ENCODE measurements around the gene CZIB. TPM values are rescaled to one million over a fixed set of nuclear protein-coding genes. Genes with fewer than 3 reads are reported as not detected.

CZIB gene
- total RNA-seq, 4 donors from 2014 or later, result 78.9 to 81.9 (median 80.6) TPM

DNA sequence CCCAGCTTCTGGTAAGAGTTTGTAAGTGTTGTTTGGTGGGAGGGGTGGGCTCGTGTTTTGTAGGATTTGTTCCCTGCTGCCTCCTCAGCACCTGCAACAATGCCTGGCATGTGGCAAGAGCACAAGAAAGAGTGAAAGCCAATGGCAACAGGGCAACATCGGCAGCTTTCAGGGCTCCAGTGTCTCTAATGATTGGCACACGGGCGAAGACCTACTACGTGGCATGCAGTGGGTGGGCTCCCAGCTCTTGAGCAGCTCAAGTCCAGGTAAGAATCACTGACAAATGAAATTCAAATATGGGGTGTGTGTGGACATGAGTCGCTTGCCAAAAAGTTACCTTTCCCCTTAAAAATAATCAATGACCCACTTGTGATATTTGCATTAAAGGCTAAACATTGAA is 54.1 kb downstream of the CZIB start:
- no peak for DNase-seq
- intact Hi-C loops (cut with DNase I; ENCODE audit: low total_unique reads), result no loop called here
- no peaks in the 10 kb centered on the region for H3K4me1 ChIP-seq
- H3K27me3 ChIP-seq, result no peaks in the 10 kb centered on the region
- H3K36me3 ChIP-seq, result no peaks in the 10 kb centered on the region
- H3K9me3 ChIP-seq, result no peaks in the 10 kb centered on the region
- no peak overlapping the region for H3K4me3 ChIP-seq
- no peak overlapping the region for H3K27ac ChIP-seq
- TF ChIP-seq CTCF (IDR thresholded peaks at IDR 0.05), result no peak
- no peak for TF ChIP-seq POLR2A (IDR thresholded peaks at IDR 0.05)

DNA sequence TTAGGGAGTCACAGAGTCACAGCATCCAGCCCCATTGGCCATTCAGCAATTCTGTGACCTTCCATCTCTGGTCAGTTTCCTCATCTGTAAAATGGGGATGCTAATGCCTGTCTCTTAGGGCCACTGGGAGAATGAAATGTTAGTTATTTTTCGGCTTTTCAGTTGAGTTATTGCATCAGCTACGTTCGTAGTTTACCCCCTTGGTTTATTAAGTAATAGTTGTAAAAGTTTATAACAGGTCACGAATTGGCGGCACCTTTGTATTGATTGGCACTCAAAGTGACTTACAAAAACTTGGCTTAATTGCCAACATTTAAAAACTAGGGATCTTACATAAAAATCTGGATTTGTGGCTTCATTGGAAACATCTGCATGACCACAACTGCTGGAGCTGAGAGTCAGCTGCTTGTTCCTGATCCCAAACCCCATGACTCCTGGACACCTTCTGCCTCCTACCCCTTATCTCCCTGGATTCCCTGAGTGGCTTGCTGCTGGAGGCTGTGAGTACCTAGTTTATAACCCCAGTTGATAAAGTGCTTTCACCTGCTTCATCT is 54.9 kb downstream of the CZIB start:
- Histone ChIP-seq H3K36me3 (no peaks in the 10 kb centered on the region), H3K9me3 (no peaks in the 10 kb centered on the region), H3K4me1 (no peaks in the 10 kb centered on the region), H3K27me3 (no peaks in the 10 kb centered on the region), H3K4me3 (no peak overlapping the region), H3K27ac (no peak overlapping the region)
- intact Hi-C loops (cut with DNase I; ENCODE audit: low total_unique reads), result no loop called here
- no peak for TF ChIP-seq CTCF (IDR thresholded peaks at IDR 0.05)
- no peak for TF ChIP-seq POLR2A (IDR thresholded peaks at IDR 0.05)
- DNase-seq, result no peak

Other genes starting within 250 kb of the CZIB start
- 100 to 1,000 TPM in 1 of 4 donors, 10 to 100 TPM in 3; 20.9 to 100 (median 71.8) TPM for gene PODN, start 158.4 kb downstream of the CZIB start, total RNA-seq
- gene SLC1A7, start 78.0 kb downstream of the CZIB start, total RNA-seq, result under 1 TPM in 1 of 4 donors, not detected in 3; 0.24 TPM
- gene CPT2, start 23.8 kb downstream of the CZIB start, total RNA-seq, result 10 to 100 TPM in 2 of 4 donors, 1 to 10 TPM in 2; 2.4 to 83.3 (median 10.2) TPM
- gene MAGOH, start 17.9 kb upstream of the CZIB start, total RNA-seq, result 10 to 100 TPM; 31.6 to 60.9 (median 45.2) TPM
- 10 to 100 TPM in 1 of 4 donors, 1 to 10 TPM in 3; 1.5 to 15.3 (median 8.5) TPM for gene LRP8, start 107.4 kb upstream of the CZIB start, total RNA-seq
- gene DMRTB1, start 238.8 kb upstream of the CZIB start, total RNA-seq, result not detected